HepG2 (cell line): ENCODE measurements around the gene CLEC2A. TPM values are rescaled to one million over a fixed set of nuclear protein-coding genes. Genes with fewer than 3 reads are reported as not detected.

Source experiments
- ATAC-seq: fragments of 200-7000 bp; cut with Tn5 transposase; 3 replicates; pipeline ENCODE4 v1.9.1; 2020; ENCODE audit warnings: mild to moderate bottlenecking, moderate library complexity
- BruUV-seq: library from RNA; stranded (reverse); fragments of 400-500 nt; replicated peaks from 2 replicates; lab custom pipeline; 2021; lab: Mats Ljungman, UMichigan
- CTCF ChIA-PET: fragments of 300-600 bp; formaldehyde crosslinking; extraction: SDS; loops from one replicate; lab custom pipeline; 2021; ENCODE audit warnings: low total read pairs, inconsistent platforms, low intra/inter-chr PET ratio; lab: Yijun Ruan, JAX
- POLR2A ChIA-PET: fragments of 350-600 bp; sonication (Branson Sonifier 250); formaldehyde crosslinking; loops from one replicate; lab custom pipeline; 2020; ENCODE audit warnings: antibody characterized with exemption, inconsistent platforms; lab: Yijun Ruan, JAX
- DNase-seq: peaks from one replicate; pipeline ENCODE4 v3.0.0-alpha.2; 2015; ENCODE audit warnings: low spot score
- FAIRE-seq: peaks from 3 replicates; lab custom pipeline; 2011; peaks lifted over from hg19 to GRCh38; lab: Jason Lieb, UNC
- H2AFZ ChIP-seq: one replicate; pipeline ENCODE4 v1.6.1; 2011; ENCODE audit warnings: low read length, inconsistent platforms
- H3K27ac ChIP-seq: fragments of 300-600 bp; 3 replicates; pipeline ENCODE4 v1.8.0; 2011; ENCODE audit warnings: mixed run types, mild to moderate bottlenecking, mixed read lengths, low read length, inconsistent platforms; ENCODE audit not compliant: insufficient read depth; ENCODE audit errors: extremely low read length
- H3K27me3 ChIP-seq, 2 experiments: fragments of 200-600 bp in 1 of 2; 2 replicates in 1 of 2; 3 replicates in 1 of 2; pipeline versions ENCODE4 v1.6.0 to v1.8.0; 2011; ENCODE audit warnings: low read length in 2 of 2, mild to moderate bottlenecking in 2 of 2, moderate library complexity in 2 of 2, inconsistent platforms in 1 of 2; ENCODE audit not compliant: insufficient read depth in 2 of 2, control insufficient read depth in 1 of 2
- H3K36me3 ChIP-seq, 2 experiments: fragments of 200-600 bp in 1 of 2; replicated peaks in 1 of 2; 2 replicates in 1 of 2; 3 replicates in 1 of 2; pipeline versions ENCODE4 v1.5.1 to v1.8.0; 2011; ENCODE audit warnings: low read length in 2 of 2, inconsistent platforms in 1 of 2; ENCODE audit not compliant: insufficient read depth in 2 of 2, control insufficient read depth in 1 of 2
- H3K4me1 ChIP-seq: 2 replicates; pipeline ENCODE4 v1.5.1; 2012; ENCODE audit warnings: low read length, inconsistent platforms; ENCODE audit not compliant: insufficient read depth
- H3K4me2 ChIP-seq: 2 replicates; pipeline ENCODE4 v1.6.0; 2011; ENCODE audit warnings: low read depth, low read length, inconsistent platforms
- H3K4me3 ChIP-seq, 3 experiments: fragments of 200-600 bp in 1 of 3; sonication (generic), shearing (Covaris generic) in 1 of 3; replicated peaks in 1 of 3; 2 replicates each; pipeline ENCODE4 v1.5.1; 2011 to 2016; ENCODE audit warnings: low read length in 3 of 3, inconsistent platforms in 2 of 3, low read depth in 2 of 3, mild to moderate bottlenecking in 2 of 3, control low read depth in 1 of 3, mixed read lengths in 1 of 3; ENCODE audit not compliant: insufficient read depth in 1 of 3
- H3K79me2 ChIP-seq: one replicate; pipeline ENCODE4 v1.6.1; 2011; ENCODE audit warnings: low read length, inconsistent platforms; ENCODE audit not compliant: insufficient read depth
- H3K9ac ChIP-seq: 2 replicates; pipeline ENCODE4 v1.6.0; 2011; ENCODE audit warnings: mild to moderate bottlenecking, low read depth, low read length, inconsistent platforms; ENCODE audit not compliant: insufficient read depth
- H3K9me3 ChIP-seq: 2 replicates; pipeline ENCODE4 v1.5.1; 2012; ENCODE audit warnings: mild to moderate bottlenecking, low read length
- H4K20me1 ChIP-seq: 2 replicates; pipeline ENCODE4 v1.6.0; 2011; ENCODE audit warnings: inconsistent platforms, mild to moderate bottlenecking, low read length, moderate library complexity; ENCODE audit not compliant: insufficient read depth
- DR1 ChIP-seq: sonication (generic); formaldehyde crosslinking; IDR thresholded peaks from 2 replicates; pipeline ENCODE4 v1.8.0; 2021; ENCODE audit warnings: mild to moderate bottlenecking, missing genetic modification reagents, inconsistent platforms
- FOSL1 ChIP-seq: sonication (generic); formaldehyde crosslinking; IDR thresholded peaks from 2 replicates; pipeline ENCODE4 v1.9.0; 2021; ENCODE audit warnings: missing genetic modification reagents, borderline replicate concordance
- FOXA1 ChIP-seq, 2 experiments: fragments of 450-650 bp in 1 of 2; sonication (generic) in 1 of 2; formaldehyde crosslinking in 1 of 2; IDR thresholded peaks; 2 replicates each; pipeline versions ENCODE4 v1.4.0 to v1.6.1; 2016 to 2020; ENCODE audit warnings: missing genetic modification reagents in 1 of 2
- HNRNPL ChIP-seq: fragments of 200-400 bp; formaldehyde crosslinking; IDR thresholded peaks from 2 replicates; pipeline ENCODE4 v1.6.1; 2017; ENCODE audit warnings: mild to moderate bottlenecking, low read depth, low read length
- MEIS2 ChIP-seq: sonication (generic); formaldehyde crosslinking; IDR thresholded peaks from 2 replicates; pipeline ENCODE4 v1.9.0; 2021; ENCODE audit warnings: mild to moderate bottlenecking, missing genetic modification reagents
- MIXL1 ChIP-seq: IDR thresholded peaks from 2 replicates; pipeline ENCODE4 v1.6.1; 2016
- PAWR ChIP-seq: sonication (generic); formaldehyde crosslinking; IDR thresholded peaks from 2 replicates; pipeline ENCODE4 v1.4.0; 2020; ENCODE audit warnings: missing genetic modification reagents, mild to moderate bottlenecking, borderline replicate concordance
- RELA ChIP-seq: sonication (generic); formaldehyde crosslinking; IDR thresholded peaks from 2 replicates; pipeline ENCODE4 v1.4.0; 2020; ENCODE audit warnings: missing genetic modification reagents
- RFXANK ChIP-seq: IDR thresholded peaks from 2 replicates; pipeline ENCODE4 v1.6.1; 2016
- SALL2 ChIP-seq: sonication (generic); formaldehyde crosslinking; IDR thresholded peaks from 2 replicates; pipeline ENCODE4 v1.8.1; 2023; ENCODE audit warnings: mild to moderate bottlenecking, missing genetic modification reagents, inconsistent platforms
- TAF1 ChIP-seq: sonication (generic); formaldehyde crosslinking; IDR thresholded peaks from 2 replicates; pipeline ENCODE4 v1.4.0; 2020; ENCODE audit warnings: missing genetic modification reagents
- TBX3 ChIP-seq: fragments of 450-650 bp; IDR thresholded peaks from 2 replicates; pipeline ENCODE4 v1.6.1; 2017; ENCODE audit warnings: antibody characterized with exemption, mild to moderate bottlenecking, inconsistent platforms, borderline replicate concordance
- ZNF274 ChIP-seq: sonication (generic); formaldehyde crosslinking; IDR thresholded peaks from 2 replicates; pipeline ENCODE4 v1.5.1; 2020; ENCODE audit warnings: mild to moderate bottlenecking, missing genetic modification reagents
- ZNF510 ChIP-seq: sonication (generic); formaldehyde crosslinking; IDR thresholded peaks from 2 replicates; pipeline ENCODE4 v1.4.0; 2020; ENCODE audit warnings: low read depth, mild to moderate bottlenecking, missing genetic modification reagents
- ZNF577 ChIP-seq: sonication (generic); formaldehyde crosslinking; IDR thresholded peaks from 2 replicates; pipeline ENCODE4 v1.4.0; 2020; ENCODE audit warnings: mild to moderate bottlenecking, low read depth, missing genetic modification reagents, borderline replicate concordance
- WGBS: methylation state at CpG from one replicate; pipeline ENCODE4 v1.1.6; 2017; ENCODE audit warnings: low lambda C conversion rate; 5-methylcytosine and 5-hydroxymethylcytosine counted together
- in situ Hi-C: cut with HindIII; loops from 2 replicates; pipeline ENCODE4 v1.10.0; 2017; ENCODE audit warnings: low pct_unique_long_range_greater_than_20kb; ENCODE audit not compliant: extremely low pct_ligation_motif_present
- intact Hi-C: fragments of 100-400 bp; cut with micrococcal nuclease; formaldehyde crosslinking; loops from one replicate; pipeline ENCODE4 v1.10.0; 2022; ENCODE audit not compliant: unreplicated experiment
- polyA plus RNA-seq, 8 experiments: library from polyadenylated mRNA; depleted of rRNA in 3 of 8; stranded (reverse) in 7 of 8; unstranded in 1 of 8; fragments of >200 nt; fragmentation: Illumina TruSeq in 4 of 8; extraction: Trizol in 4 of 8; gene quantifications; 2 replicates each; pipeline versions ENCODE4 v1.2.1 to v1.2.3, GENCODE V29; 2011 to 2016; ENCODE audit warnings: low read depth in 4 of 8, missing spikeins in 1 of 8, mixed read lengths in 1 of 8; ENCODE audit not compliant: insufficient read depth in 1 of 8
- total RNA-seq, 5 experiments: library from RNA; depleted of rRNA; stranded (reverse); fragments of >200 nt; fragmentation: Illumina TruSeq; extraction: Trizol; gene quantifications; 2 replicates each; pipeline ENCODE4 v1.2.3, GENCODE V29; 2016; ENCODE audit warnings: low read depth in 1 of 5
- TF ChIP-seq, protein P1 (sequence below): sonication (generic); formaldehyde crosslinking; IDR thresholded peaks from 2 replicates; pipeline ENCODE4 v1.8.0; 2022; ENCODE audit warnings: low read depth, missing genetic modification reagents
- TF ChIP-seq, protein P2 (sequence below): sonication (generic); formaldehyde crosslinking; IDR thresholded peaks from 2 replicates; pipeline ENCODE4 v1.5.1; 2020; ENCODE audit warnings: mild to moderate bottlenecking, missing genetic modification reagents, borderline replicate concordance
- TF ChIP-seq, protein P3 (sequence below): sonication (generic); formaldehyde crosslinking; IDR thresholded peaks from 2 replicates; pipeline ENCODE4 v1.9.0; 2022; ENCODE audit warnings: missing genetic modification reagents, mild to moderate bottlenecking, borderline replicate concordance

CLEC2A gene
- total and polyA plus RNA-seq, 2 of the 13 experiments (the other 11 are each of a cell fraction or from before 2014, with no cell fraction given): not detected

DNA sequence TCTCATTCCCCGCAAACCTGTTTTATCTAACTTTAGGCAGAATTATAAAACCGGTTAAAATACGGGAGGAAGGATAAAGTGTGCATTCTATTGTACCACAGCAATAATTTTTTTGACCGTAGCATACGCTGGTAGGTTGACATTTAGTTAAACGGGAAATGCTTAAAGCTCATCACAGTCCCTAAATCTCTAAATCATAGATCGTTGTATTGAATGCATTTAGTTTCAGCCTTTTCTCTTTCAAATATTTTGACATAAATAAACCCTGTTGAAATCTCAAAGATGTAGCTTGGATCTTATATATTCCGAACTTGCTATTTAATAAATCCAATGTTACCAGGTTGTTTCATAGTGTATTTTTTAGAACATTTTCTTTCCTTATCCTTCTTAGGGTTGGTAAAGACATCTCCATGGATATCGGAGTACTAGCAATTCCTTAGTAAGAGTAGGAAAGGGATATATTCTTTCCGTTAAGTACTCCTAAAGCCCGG is 63.8 kb downstream of the CLEC2A start:
- H3K27me3 ChIP-seq: no peaks in the 10 kb centered on the region
- H3K9ac ChIP-seq: no peak overlapping the region
- no peak overlapping the region for H3K4me3 ChIP-seq
- in situ Hi-C loops (no loop called here), intact Hi-C loops (no loop called here)
- no peaks in the 10 kb centered on the region for H4K20me1 ChIP-seq
- FAIRE-seq (no peak), DNase-seq (no peak), ATAC-seq (no peak)
- POLR2A ChIA-PET: no interaction called here
- BruUV-seq: no TSS peak
- no peak overlapping the region for H2AFZ ChIP-seq
- H3K4me1 ChIP-seq: peaks cover 6% of the 10 kb centered on the region; the same call in 1 of the 2 replicates
- no peaks in the 10 kb centered on the region for H3K9me3 ChIP-seq
- no peak overlapping the region for H3K27ac ChIP-seq
- WGBS: 36% methylated on average over 11 of the region's 11 CpGs
- CTCF ChIA-PET: no interaction called here
- no peaks in the 10 kb centered on the region for H3K79me2 ChIP-seq
- no peaks in the 10 kb centered on the region for H3K36me3 ChIP-seq
- no peak overlapping the region for H3K4me2 ChIP-seq
- no peak for TF ChIP-seq PAWR (CRISPR knock-in tag)
- no peak for TF ChIP-seq SALL2 (CRISPR knock-in tag)
- no peak for TF ChIP-seq FOSL1 (CRISPR knock-in tag)
- TF ChIP-seq FOXA1 (IDR thresholded peaks at IDR 0.05): no peak
- no peak for TF ChIP-seq FOXA1 (CRISPR knock-in tag; IDR thresholded peaks at IDR 0.05)
- TF ChIP-seq DR1: no peak
- TF ChIP-seq, protein P1, sequence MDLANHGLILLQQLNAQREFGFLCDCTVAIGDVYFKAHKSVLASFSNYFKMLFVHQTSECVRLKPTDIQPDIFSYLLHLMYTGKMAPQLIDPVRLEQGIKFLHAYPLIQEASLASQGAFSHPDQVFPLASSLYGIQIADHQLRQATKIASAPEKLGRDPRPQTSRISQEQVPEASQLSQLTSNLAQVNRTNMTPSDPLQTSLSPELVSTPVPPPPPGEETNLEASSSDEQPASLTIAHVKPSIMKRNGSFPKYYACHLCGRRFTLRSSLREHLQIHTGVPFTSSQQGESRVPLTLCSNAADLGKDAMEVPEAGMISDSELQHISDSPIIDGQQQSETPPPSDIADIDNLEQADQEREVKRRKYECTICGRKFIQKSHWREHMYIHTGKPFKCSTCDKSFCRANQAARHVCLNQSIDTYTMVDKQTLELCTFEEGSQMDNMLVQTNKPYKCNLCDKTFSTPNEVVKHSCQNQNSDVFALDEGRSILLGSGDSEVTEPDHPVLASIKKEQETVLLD (CRISPR knock-in tag): no peak
- no peak for TF ChIP-seq MIXL1 (CRISPR knock-in tag)
- no peak for TF ChIP-seq ZNF577 (CRISPR knock-in tag)
- TF ChIP-seq HNRNPL: no peak
- TF ChIP-seq, protein P2, sequence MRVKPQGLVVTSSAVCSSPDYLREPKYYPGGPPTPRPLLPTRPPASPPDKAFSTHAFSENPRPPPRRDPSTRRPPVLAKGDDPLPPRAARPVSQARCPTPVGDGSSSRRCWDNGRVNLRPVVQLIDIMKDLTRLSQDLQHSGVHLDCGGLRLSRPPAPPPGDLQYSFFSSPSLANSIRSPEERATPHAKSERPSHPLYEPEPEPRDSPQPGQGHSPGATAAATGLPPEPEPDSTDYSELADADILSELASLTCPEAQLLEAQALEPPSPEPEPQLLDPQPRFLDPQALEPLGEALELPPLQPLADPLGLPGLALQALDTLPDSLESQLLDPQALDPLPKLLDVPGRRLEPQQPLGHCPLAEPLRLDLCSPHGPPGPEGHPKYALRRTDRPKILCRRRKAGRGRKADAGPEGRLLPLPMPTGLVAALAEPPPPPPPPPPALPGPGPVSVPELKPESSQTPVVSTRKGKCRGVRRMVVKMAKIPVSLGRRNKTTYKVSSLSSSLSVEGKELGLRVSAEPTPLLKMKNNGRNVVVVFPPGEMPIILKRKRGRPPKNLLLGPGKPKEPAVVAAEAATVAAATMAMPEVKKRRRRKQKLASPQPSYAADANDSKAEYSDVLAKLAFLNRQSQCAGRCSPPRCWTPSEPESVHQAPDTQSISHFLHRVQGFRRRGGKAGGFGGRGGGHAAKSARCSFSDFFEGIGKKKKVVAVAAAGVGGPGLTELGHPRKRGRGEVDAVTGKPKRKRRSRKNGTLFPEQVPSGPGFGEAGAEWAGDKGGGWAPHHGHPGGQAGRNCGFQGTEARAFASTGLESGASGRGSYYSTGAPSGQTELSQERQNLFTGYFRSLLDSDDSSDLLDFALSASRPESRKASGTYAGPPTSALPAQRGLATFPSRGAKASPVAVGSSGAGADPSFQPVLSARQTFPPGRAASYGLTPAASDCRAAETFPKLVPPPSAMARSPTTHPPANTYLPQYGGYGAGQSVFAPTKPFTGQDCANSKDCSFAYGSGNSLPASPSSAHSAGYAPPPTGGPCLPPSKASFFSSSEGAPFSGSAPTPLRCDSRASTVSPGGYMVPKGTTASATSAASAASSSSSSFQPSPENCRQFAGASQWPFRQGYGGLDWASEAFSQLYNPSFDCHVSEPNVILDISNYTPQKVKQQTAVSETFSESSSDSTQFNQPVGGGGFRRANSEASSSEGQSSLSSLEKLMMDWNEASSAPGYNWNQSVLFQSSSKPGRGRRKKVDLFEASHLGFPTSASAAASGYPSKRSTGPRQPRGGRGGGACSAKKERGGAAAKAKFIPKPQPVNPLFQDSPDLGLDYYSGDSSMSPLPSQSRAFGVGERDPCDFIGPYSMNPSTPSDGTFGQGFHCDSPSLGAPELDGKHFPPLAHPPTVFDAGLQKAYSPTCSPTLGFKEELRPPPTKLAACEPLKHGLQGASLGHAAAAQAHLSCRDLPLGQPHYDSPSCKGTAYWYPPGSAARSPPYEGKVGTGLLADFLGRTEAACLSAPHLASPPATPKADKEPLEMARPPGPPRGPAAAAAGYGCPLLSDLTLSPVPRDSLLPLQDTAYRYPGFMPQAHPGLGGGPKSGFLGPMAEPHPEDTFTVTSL (CRISPR knock-in tag): no peak
- TF ChIP-seq MEIS2: no peak
- no peak for TF ChIP-seq TAF1 (CRISPR knock-in tag)
- no peak for TF ChIP-seq ZNF510 (CRISPR knock-in tag)
- no peak for TF ChIP-seq RFXANK (CRISPR knock-in tag)
- no peak for TF ChIP-seq TBX3
- no peak for TF ChIP-seq ZNF274 (CRISPR knock-in tag)
- no peak for TF ChIP-seq RELA (CRISPR knock-in tag)
- TF ChIP-seq, protein P3, sequence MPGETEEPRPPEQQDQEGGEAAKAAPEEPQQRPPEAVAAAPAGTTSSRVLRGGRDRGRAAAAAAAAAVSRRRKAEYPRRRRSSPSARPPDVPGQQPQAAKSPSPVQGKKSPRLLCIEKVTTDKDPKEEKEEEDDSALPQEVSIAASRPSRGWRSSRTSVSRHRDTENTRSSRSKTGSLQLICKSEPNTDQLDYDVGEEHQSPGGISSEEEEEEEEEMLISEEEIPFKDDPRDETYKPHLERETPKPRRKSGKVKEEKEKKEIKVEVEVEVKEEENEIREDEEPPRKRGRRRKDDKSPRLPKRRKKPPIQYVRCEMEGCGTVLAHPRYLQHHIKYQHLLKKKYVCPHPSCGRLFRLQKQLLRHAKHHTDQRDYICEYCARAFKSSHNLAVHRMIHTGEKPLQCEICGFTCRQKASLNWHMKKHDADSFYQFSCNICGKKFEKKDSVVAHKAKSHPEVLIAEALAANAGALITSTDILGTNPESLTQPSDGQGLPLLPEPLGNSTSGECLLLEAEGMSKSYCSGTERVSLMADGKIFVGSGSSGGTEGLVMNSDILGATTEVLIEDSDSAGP (CRISPR knock-in tag): no peak
